OCI-LY7 (cell line): ENCODE data around the gene CACNB3. TPM values are rescaled to one million over a fixed set of nuclear protein-coding genes. Genes with fewer than 3 reads are reported as not detected.

Experiments used
- BruUV-seq: library from RNA; stranded (reverse); fragments of 400-500 nt; replicated peaks from 2 replicates; lab custom pipeline; 2021; lab: Mats Ljungman, UMichigan
- CTCF ChIA-PET: fragments of 300-600 bp; sonication (Branson Sonifier 250); formaldehyde crosslinking; loops from one replicate; lab custom pipeline; 2022; ENCODE audit warnings: antibody characterized with exemption; ENCODE audit not compliant: unreplicated experiment; lab: Charles Lee
- POLR2A ChIA-PET: fragments of 300-600 bp; sonication (Branson Sonifier 250); formaldehyde crosslinking; loops from one replicate; lab custom pipeline; 2022; ENCODE audit warnings: antibody characterized with exemption; lab: Charles Lee
- DNase-seq: peaks from one replicate; pipeline ENCODE4 v3.0.0-alpha.2; 2015; ENCODE audit warnings: low spot score
- H2AFZ ChIP-seq: fragments of 200-600 bp; sonication (generic), shearing (Covaris generic); 2 replicates; pipeline ENCODE4 v1.6.1; 2014; ENCODE audit warnings: mild to moderate bottlenecking, antibody characterized with exemption, low read length, moderate library complexity
- H3K27ac ChIP-seq: fragments of 200-600 bp; sonication (generic); 2 replicates; pipeline ENCODE4 v1.5.1; 2014; ENCODE audit warnings: mixed run types, low read depth, mild to moderate bottlenecking, moderate library complexity, low read length, inconsistent platforms; ENCODE audit not compliant: poor library complexity, severe bottlenecking
- H3K36me3 ChIP-seq: fragments of 200-600 bp; sonication (generic); 2 replicates; pipeline ENCODE4 v1.6.1; 2014; ENCODE audit warnings: mild to moderate bottlenecking, antibody characterized with exemption, low read length, moderate library complexity, mixed read lengths; ENCODE audit not compliant: insufficient read depth
- H3K4me1 ChIP-seq: fragments of 200-600 bp; sonication (generic); 2 replicates; pipeline ENCODE4 v1.5.1; 2014; ENCODE audit warnings: mild to moderate bottlenecking, low read length; ENCODE audit not compliant: insufficient read depth, poor library complexity, severe bottlenecking
- H3K4me2 ChIP-seq: fragments of 200-600 bp; sonication (generic); 2 replicates; pipeline ENCODE4 v1.6.1; 2014; ENCODE audit warnings: mild to moderate bottlenecking, low read length
- H3K4me3 ChIP-seq: fragments of 200-600 bp; sonication (generic); 2 replicates; pipeline ENCODE4 v1.5.1; 2014; ENCODE audit warnings: mild to moderate bottlenecking, low read depth, low read length; ENCODE audit not compliant: poor library complexity, severe bottlenecking
- H3K79me2 ChIP-seq: fragments of 200-600 bp; sonication (generic); 2 replicates; pipeline ENCODE4 v1.6.1; 2016; ENCODE audit warnings: low read depth, mild to moderate bottlenecking, low read length, moderate library complexity, mixed read lengths; ENCODE audit not compliant: insufficient read depth
- H3K9me2 ChIP-seq: fragments of 200-600 bp; sonication (generic); 2 replicates; pipeline ENCODE4 v1.6.1; 2016; ENCODE audit warnings: mild to moderate bottlenecking, low read length, mixed read lengths; ENCODE audit not compliant: insufficient read depth
- H3K9me3 ChIP-seq: fragments of 200-600 bp; sonication (generic); 2 replicates; pipeline ENCODE4 v1.6.1; 2014; ENCODE audit warnings: mild to moderate bottlenecking, mixed run types, low read length, mixed read lengths
- H4K20me1 ChIP-seq: fragments of 200-600 bp; sonication (generic); 2 replicates; pipeline ENCODE4 v1.6.1; 2014; ENCODE audit warnings: mild to moderate bottlenecking, antibody characterized with exemption, low read length, moderate library complexity, mixed read lengths; ENCODE audit not compliant: insufficient read depth
- EZH2phosphoT487 ChIP-seq: fragments of 200-600 bp; sonication (generic); IDR thresholded peaks from 2 replicates; pipeline ENCODE4 v1.6.1; 2018; ENCODE audit warnings: low read depth, borderline replicate concordance, mild to moderate bottlenecking, mixed run types, antibody characterized with exemption, low read length, moderate library complexity, mixed read lengths
- intact Hi-C: fragments of 100-400 bp; cut with micrococcal nuclease; formaldehyde crosslinking; loops from one replicate; pipeline ENCODE4 v1.10.0; 2022; ENCODE audit not compliant: unreplicated experiment
- total RNA-seq, 2 experiments: library from RNA; depleted of rRNA in 1 of 2; stranded (reverse); fragments of >200 nt in 1 of 2; shearing (Covaris generic) in 1 of 2; gene quantifications; 2 replicates each; pipeline ENCODE4 v1.2.3, GENCODE V29; 2014 to 2022
- TF ChIP-seq, protein P1 (sequence below): fragments of 200-600 bp; sonication (generic); conservative IDR thresholded peaks from 2 replicates; pipeline ENCODE4 v1.5.1; 2014; ENCODE audit warnings: mild to moderate bottlenecking, antibody characterized with exemption, low read length, moderate library complexity, mixed read lengths

CACNB3 gene
- total RNA-seq, 2 experiments from 2014 or later, result 5.6 to 20.6 TPM

DNA sequence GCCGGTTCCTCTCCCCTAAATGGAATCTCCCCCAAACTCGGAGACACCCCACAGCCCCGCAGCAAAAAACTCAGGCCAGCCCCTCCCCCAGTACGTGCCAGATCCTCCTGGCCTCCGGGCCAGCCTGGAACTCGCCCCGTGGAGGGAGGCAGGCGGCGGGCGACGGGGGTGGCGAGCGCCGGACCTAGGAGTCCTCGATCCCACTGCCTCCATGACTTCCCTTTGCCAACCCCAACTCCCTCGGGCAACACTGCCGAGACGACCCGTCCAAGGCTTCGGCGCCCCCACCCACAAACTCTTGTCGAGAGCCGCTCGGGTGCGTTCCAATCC, 29.8 kb upstream of the CACNB3 start:
- Histone ChIP-seq H3K4me3 (no peak overlapping the region), H3K4me1 (no peaks in the 10 kb centered on the region), H3K4me2 (no peak overlapping the region), H3K9me2 (no peaks in the 10 kb centered on the region), H3K36me3 (no peaks in the 10 kb centered on the region), H3K79me2 (no peaks in the 10 kb centered on the region), H3K27ac (no peak overlapping the region), H2AFZ (no peak overlapping the region), H3K9me3 (no peaks in the 10 kb centered on the region), H4K20me1 (no peaks in the 10 kb centered on the region)
- intact Hi-C loops, result no loop called here
- ChIA-PET POLR2A (no interaction called here), CTCF (interaction anchor here (0.7 kb wide), 1 partner anchor 35 kb away, joined by 3 read pairs; no protein-coding TSS in a partner anchor)
- TF ChIP-seq, protein P1, sequence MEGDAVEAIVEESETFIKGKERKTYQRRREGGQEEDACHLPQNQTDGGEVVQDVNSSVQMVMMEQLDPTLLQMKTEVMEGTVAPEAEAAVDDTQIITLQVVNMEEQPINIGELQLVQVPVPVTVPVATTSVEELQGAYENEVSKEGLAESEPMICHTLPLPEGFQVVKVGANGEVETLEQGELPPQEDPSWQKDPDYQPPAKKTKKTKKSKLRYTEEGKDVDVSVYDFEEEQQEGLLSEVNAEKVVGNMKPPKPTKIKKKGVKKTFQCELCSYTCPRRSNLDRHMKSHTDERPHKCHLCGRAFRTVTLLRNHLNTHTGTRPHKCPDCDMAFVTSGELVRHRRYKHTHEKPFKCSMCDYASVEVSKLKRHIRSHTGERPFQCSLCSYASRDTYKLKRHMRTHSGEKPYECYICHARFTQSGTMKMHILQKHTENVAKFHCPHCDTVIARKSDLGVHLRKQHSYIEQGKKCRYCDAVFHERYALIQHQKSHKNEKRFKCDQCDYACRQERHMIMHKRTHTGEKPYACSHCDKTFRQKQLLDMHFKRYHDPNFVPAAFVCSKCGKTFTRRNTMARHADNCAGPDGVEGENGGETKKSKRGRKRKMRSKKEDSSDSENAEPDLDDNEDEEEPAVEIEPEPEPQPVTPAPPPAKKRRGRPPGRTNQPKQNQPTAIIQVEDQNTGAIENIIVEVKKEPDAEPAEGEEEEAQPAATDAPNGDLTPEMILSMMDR, result no peak
- BruUV-seq, result no TSS peak
- no peak for DNase-seq

DNA sequence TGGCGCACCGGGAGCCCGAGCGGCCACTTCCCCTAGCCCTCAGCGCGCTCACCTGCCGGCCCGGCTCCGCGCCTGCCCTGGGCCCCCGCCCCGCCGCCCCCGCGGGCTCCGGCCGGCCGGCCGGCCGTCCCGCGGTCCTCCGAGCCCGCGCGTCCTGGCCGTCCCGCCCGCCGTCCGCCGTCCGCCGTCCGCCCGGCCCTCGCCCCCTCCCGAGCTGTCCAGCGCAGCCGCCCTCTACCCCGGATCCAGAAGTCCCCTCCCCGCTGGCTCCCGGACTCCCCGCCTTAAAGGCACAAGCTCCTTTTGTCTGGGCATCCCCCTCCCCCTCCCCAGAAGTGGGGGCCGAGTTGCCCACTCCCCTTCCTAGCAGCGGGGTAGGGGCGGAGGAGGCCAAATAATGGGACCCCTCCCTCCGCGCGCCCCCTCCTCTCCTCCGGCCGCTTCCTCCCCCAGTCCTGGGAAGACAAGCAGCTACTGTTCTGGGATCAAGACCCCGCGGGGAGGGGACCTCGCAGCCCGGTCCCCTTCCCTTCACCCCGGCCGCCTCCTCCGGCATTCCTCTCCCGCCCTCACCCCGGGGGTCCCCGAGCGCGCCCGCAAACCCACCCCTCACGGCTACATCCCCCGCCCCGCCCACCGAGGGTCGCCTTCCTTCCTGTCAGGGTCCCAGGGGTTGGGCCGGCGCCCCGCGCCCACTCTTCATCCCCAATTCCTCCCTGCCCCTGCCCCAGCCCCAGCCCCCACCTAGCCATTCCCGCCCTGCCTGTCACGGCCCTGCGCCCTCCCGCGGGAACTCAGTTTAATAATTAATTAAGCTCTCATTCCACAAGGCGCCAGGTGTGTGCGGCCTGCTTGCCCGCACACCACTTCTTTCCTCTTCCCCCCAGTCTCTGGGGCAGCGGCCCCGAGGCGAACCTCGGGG, 29.2 kb upstream of the CACNB3 start, which contains the start of gene ADCY6:
TSS of gene ADCY6 (minus strand) at position 236 of the 922 bp plus-strand sequence. CDS start 5,655 bp downstream, outside the sequence.
- H2AFZ ChIP-seq, result no peak within 1 kb of the TSS
- TF ChIP-seq EZH2phosphoT487, result no peak
- TF ChIP-seq, protein P1, result no peak
- H3K9me3 ChIP-seq, result no peaks in the 10 kb centered on the region
- no peak within 1 kb of the TSS for H3K27ac ChIP-seq
- no peaks in the 10 kb centered on the region for H3K36me3 ChIP-seq
- POLR2A ChIA-PET, result no interaction called here
- H3K9me2 ChIP-seq, result no peaks in the 10 kb centered on the region
- intact Hi-C loops, result no loop called here
- no peak within 1 kb of the TSS for H3K4me2 ChIP-seq
- BruUV-seq, result no TSS peak
- no peaks in the 10 kb centered on the region for H4K20me1 ChIP-seq
- CTCF ChIA-PET, result interaction anchor here (0.5 to 0.7 kb wide), 3 partner anchors 21 to 254 kb away, joined by 3 to 9 read pairs (median 3); no protein-coding TSS in a partner anchor
- no peak for DNase-seq
- no peak within 1 kb of the TSS for H3K4me3 ChIP-seq
- no peaks in the 10 kb centered on the region for H3K4me1 ChIP-seq
- H3K79me2 ChIP-seq, result no peaks in the 10 kb centered on the region

DNA sequence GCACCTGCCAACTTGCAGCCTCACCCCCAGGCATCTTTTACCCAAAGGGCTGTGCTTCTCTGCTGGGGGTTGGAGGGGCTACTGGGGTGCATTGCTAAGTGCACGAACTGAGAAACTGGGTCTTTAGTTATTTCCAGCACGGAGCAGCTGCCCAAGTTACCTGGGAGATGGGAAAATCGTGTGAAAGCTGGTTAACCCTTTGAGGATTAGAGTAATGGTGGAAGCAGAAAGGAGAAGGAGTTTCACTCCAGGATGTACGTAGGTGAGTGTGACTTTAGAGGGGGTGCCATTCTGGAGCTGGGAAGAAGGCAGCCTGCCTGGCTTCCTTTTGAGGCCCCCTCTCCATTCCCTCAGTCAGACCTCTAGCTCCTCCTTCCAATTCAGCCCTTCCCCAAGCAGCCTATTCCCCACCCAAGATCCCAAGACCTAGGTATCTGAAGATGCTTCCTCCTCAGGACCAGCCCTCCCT, 28.4 kb upstream of the CACNB3 start:
- no peaks in the 10 kb centered on the region for H4K20me1 ChIP-seq
- no peaks in the 10 kb centered on the region for H3K9me3 ChIP-seq
- no peaks in the 10 kb centered on the region for H3K36me3 ChIP-seq
- intact Hi-C loops, result no loop called here
- no peak for TF ChIP-seq EZH2phosphoT487
- TF ChIP-seq, protein P1, result no peak
- H3K9me2 ChIP-seq, result no peaks in the 10 kb centered on the region
- CTCF ChIA-PET, result interaction anchor here (0.5 to 0.6 kb wide), 2 partner anchors 22 to 254 kb away, joined by 3 to 9 read pairs; no protein-coding TSS in a partner anchor
- no peak overlapping the region for H3K27ac ChIP-seq
- DNase-seq, result no peak
- POLR2A ChIA-PET, result no interaction called here
- H3K4me1 ChIP-seq, result no peaks in the 10 kb centered on the region
- no peak overlapping the region for H3K4me2 ChIP-seq
- H2AFZ ChIP-seq, result no peak overlapping the region
- H3K79me2 ChIP-seq, result no peaks in the 10 kb centered on the region
- H3K4me3 ChIP-seq, result no peak overlapping the region
- no TSS peak for BruUV-seq
